ENCODE data around the gene MANSC4.
"Not testable (repeated sequence)": the region's sequence is repeated elsewhere in the genome, so short reads cannot be mapped to it uniquely, and the experiment has no call there.

The MANSC4 gene

DNA sequence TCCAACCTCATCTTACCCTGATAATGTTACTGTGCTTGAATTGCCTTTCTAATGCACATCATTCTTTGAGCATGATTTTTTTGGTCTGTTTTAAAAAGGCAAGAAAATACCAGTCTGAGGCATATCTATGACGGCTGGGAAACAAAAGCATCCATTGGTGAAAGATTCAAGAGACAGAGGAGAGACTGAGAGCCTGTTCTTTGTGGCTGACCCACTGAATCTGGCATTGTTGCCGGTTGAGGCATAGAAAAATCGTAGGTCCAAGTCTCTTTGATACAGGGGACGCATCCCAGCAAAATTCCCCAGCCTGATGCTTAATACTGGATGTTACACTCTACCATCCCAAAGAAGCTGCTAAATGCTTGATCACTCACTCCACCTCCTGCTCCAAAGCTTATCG, 2.9 kb downstream of the MANSC4 start:
- Histone ChIP-seq H3K36me3 (ENCODE audit: control insufficient read depth, low read depth, low read length) (no peaks in the 10 kb centered on the region), H3K27me3 (ENCODE audit: control insufficient read depth, insufficient read depth, low read length) (no peaks in the 10 kb centered on the region), H3K9ac (ENCODE audit: low read length) (no peak overlapping the region), H3K4me1 (ENCODE audit: control insufficient read depth, low read depth, low read length) (peaks cover 20% of the 10 kb centered on the region), H3K4me3 (ENCODE audit: low read length) (no peak overlapping the region), H3K9me3 (ENCODE audit: control insufficient read depth, low read depth, low read length) (no peaks in the 10 kb centered on the region), H3K27ac (ENCODE audit: low read length) (no peak overlapping the region)

DNA sequence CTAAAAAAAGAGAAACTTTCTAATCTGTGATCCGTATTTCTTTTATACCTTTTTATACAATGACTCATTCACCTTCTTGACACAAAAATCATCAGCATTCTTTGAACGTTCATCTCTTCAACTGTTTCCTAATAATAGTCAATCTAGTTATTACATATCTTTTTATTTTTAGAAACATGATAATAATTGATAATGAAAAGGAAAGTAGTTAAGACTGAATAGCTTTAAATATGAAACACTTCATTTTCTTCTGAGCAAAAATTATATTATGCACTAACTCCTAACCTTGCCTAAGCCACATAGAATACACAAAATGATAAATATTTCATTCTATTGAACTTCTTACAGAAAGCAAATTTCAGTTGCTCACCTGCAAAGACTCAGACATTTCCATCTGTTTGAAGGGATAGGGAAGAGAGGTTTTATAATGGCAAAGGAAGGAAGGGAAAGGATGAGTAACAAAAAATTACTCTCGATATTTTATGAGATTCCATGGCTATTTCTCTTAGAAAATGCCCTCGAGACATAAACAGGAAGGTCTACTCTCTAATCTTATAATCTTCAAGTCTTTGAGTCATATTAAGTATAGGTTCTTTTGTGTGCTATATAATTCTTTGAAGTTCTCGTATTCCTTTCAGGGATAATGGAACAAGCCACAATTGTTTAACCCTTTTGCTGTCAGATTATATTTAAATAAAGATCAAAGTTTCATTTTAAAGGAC, 7.5 kb downstream of the MANSC4 start:
- H3K36me3 ChIP-seq (ENCODE audit: control insufficient read depth, low read depth, low read length), result no peaks in the 10 kb centered on the region
- no peaks in the 10 kb centered on the region for H3K4me1 ChIP-seq (ENCODE audit: control insufficient read depth, low read depth, low read length)
- no peaks in the 10 kb centered on the region for H3K9me3 ChIP-seq (ENCODE audit: control insufficient read depth, low read depth, low read length)
- H3K9ac ChIP-seq (ENCODE audit: low read length), result no peak overlapping the region
- H3K27ac ChIP-seq (ENCODE audit: low read length), result no peak overlapping the region
- H3K4me3 ChIP-seq (ENCODE audit: low read length), result no peak overlapping the region
- no peaks in the 10 kb centered on the region for H3K27me3 ChIP-seq (ENCODE audit: control insufficient read depth, insufficient read depth, low read length)

DNA sequence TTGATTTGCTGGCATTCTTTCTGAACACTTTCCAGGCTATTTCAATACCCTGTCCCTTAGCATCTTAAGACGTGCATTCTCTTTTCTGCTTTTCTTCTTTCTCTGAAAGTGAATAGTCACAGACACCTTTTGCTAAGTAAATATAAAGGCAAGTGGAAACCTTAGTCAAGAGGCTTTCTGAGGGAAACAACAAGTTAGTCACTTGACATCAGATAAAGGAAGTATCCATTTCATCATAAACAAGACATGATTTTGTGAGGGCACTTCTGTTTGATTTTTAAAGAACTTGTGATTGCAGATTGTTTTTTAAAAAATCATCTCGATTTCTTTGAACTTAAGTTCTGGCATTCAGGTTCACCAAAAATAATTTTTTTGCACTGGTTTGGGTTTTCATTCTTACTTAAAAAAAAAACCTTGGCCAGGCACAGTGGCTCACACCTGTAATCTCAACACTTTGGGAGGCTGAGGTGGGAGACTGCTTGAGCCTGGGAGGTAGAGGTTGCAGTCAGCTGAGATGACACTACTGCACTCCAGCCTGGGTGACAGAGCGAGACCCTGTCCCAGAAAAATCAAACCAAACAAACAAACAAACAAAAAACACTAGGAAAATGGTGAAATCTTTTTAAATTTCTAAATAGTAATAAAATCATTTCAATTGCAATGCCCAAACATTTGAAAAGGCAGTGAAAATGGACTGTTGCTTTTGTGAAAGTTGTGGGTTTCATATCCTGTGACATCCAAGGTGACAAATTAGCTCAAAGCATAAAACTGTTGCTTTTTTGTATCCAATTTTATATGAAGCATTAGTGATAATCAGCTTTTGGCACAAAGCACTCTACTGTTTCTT, 8.3 kb downstream of the MANSC4 start:
- no peaks in the 10 kb centered on the region for H3K36me3 ChIP-seq (ENCODE audit: control insufficient read depth, low read depth, low read length)
- no peak overlapping the region for H3K4me3 ChIP-seq (ENCODE audit: low read length)
- H3K27me3 ChIP-seq (ENCODE audit: control insufficient read depth, insufficient read depth, low read length), result no peaks in the 10 kb centered on the region
- H3K27ac ChIP-seq (ENCODE audit: low read length), result no peak overlapping the region
- no peaks in the 10 kb centered on the region for H3K9me3 ChIP-seq (ENCODE audit: control insufficient read depth, low read depth, low read length)
- H3K4me1 ChIP-seq (ENCODE audit: control insufficient read depth, low read depth, low read length), result no peaks in the 10 kb centered on the region
- no peak overlapping the region for H3K9ac ChIP-seq (ENCODE audit: low read length)

DNA sequence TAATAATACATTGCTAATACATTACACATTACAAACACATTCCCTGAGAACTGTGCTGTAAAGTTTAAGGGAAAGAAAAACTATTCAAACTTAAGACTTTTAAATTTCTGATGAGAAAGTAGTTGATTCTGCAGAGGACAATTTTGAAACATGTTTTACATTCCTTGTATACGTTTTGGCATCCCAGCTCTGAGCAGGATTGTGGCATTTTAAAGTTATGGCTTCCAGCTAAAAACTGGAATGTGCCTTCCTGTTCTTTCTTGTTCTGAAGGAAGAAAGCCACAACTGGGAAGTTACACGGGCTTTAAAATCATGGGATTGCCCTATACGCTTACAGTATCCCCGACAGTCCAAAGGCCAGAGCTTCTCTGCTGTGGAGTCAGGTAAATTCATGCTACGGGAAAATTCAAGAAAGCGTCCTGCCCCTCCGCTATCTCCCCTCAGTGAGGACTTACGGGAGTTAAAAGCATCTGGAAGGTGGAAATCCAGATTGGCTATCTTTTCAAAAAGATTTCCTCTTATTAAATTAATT, 10.8 kb downstream of the MANSC4 start:
- H3K4me3 ChIP-seq (ENCODE audit: low read length), result no peak overlapping the region
- H3K36me3 ChIP-seq (ENCODE audit: control insufficient read depth, low read depth, low read length), result no peaks in the 10 kb centered on the region
- no peaks in the 10 kb centered on the region for H3K27me3 ChIP-seq (ENCODE audit: control insufficient read depth, insufficient read depth, low read length)
- H3K9ac ChIP-seq (ENCODE audit: low read length), result no peak overlapping the region
- H3K27ac ChIP-seq (ENCODE audit: low read length), result no peak overlapping the region
- no peaks in the 10 kb centered on the region for H3K9me3 ChIP-seq (ENCODE audit: control insufficient read depth, low read depth, low read length)
- H3K4me1 ChIP-seq (ENCODE audit: control insufficient read depth, low read depth, low read length), result no peaks in the 10 kb centered on the region

DNA sequence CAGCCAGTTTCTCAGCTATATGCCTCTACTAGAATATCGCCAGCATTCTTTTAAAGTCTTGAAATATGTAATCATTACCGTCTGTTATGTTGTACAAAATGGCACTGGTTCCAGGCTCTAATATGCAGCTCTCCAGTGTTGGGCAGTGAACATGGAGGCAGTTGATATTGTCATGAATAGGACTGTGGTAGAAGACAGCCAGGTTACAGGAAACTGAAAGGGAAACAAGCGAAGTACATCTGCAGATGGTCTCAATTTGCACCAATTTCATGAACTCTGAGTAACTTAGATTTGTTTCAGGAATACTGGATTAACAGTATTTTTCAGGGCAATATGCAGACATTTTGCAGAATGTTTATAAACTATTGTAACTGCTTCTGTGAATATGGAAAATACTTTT, 13.4 kb downstream of the MANSC4 start:
- Histone ChIP-seq H3K27ac (ENCODE audit: low read length) (no peak overlapping the region), H3K27me3 (ENCODE audit: control insufficient read depth, insufficient read depth, low read length) (no peaks in the 10 kb centered on the region), H3K9me3 (ENCODE audit: control insufficient read depth, low read depth, low read length) (no peaks in the 10 kb centered on the region), H3K9ac (ENCODE audit: low read length) (no peak overlapping the region), H3K36me3 (ENCODE audit: control insufficient read depth, low read depth, low read length) (no peaks in the 10 kb centered on the region), H3K4me3 (ENCODE audit: low read length) (no peak overlapping the region), H3K4me1 (ENCODE audit: control insufficient read depth, low read depth, low read length) (no peaks in the 10 kb centered on the region)

DNA sequence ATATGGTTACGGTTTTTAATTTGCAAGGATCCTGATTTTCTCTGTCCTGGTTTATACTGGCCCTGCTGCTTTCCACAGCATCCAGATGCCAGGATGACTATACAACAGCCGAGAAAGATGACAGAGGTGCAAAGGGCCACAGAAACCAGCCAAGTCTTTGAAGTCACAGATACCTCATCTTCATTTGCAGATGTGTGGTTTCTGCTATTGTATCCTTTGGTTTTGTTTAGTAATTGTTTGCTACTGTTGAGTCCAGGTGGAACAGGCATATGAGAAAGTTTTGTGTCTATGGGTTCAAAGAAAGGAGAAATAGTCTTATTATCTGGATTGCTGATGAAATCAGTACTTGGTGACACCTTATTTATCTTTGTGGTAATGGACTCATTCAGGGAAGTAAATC, 17.3 kb downstream of the MANSC4 start:
- Histone ChIP-seq H3K4me3 (ENCODE audit: low read length) (no peak overlapping the region), H3K36me3 (ENCODE audit: control insufficient read depth, low read depth, low read length) (no peaks in the 10 kb centered on the region), H3K27ac (ENCODE audit: low read length) (no peak overlapping the region), H3K9me3 (ENCODE audit: control insufficient read depth, low read depth, low read length) (no peaks in the 10 kb centered on the region), H3K27me3 (ENCODE audit: control insufficient read depth, insufficient read depth, low read length) (no peaks in the 10 kb centered on the region), H3K4me1 (ENCODE audit: control insufficient read depth, low read depth, low read length) (no peaks in the 10 kb centered on the region), H3K9ac (ENCODE audit: low read length) (no peak overlapping the region)

DNA sequence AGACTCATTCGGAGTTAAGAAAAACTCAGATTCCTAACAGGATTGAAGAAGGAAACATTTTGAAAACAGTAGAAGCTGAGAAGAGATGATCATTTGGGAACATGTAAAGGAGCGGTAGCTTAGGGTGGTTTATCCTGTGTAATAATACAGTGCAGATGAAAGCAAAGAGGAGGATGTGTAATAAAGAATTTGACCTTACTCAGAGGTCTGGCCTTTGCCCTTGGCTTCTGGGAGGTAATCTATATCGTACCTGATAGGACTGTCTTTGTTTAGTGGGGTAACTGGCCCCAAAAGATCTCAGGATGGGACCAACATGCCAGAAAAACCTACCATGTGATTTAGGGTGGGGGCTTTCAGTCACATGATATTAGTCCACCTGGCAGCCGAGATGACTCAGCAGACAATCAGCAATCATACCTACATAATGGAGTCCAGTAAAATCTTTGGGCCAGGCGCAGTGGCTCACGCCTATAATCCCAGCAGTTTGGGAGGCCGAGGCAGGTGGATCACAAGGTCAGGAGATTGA, 23.3 kb downstream of the MANSC4 start:
- no peaks in the 10 kb centered on the region for H3K27me3 ChIP-seq (ENCODE audit: control insufficient read depth, insufficient read depth, low read length)
- H3K9me3 ChIP-seq (ENCODE audit: control insufficient read depth, low read depth, low read length), result no peaks in the 10 kb centered on the region
- H3K4me3 ChIP-seq (ENCODE audit: low read length), result no peak overlapping the region
- H3K4me1 ChIP-seq (ENCODE audit: control insufficient read depth, low read depth, low read length), result no peaks in the 10 kb centered on the region
- no peak overlapping the region for H3K27ac ChIP-seq (ENCODE audit: low read length)
- peaks cover 17% of the 10 kb centered on the region for H3K36me3 ChIP-seq (ENCODE audit: control insufficient read depth, low read depth, low read length)
- H3K9ac ChIP-seq (ENCODE audit: low read length), result no peak overlapping the region

DNA sequence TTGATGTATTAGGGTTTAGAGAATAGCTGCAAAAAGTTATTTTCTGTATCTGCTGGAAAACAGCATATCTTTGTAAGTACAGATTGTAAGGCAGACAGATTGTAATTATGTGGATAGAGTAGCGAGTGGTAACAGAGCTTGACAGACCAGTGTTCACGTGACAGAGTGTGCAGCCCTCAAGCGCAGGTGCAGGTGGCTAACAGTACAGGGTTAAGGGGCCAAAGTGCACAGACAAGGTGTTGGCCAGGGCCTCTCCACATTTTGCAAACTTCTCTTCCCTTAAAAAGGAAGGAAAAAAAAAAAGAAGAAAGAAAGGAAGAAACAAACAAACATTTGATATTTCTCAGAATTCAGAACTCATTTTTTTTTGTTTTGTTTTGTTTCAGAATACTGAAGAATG, 25.2 kb downstream of the MANSC4 start:
- Histone ChIP-seq H3K27ac (ENCODE audit: low read length) (no peak overlapping the region), H3K9me3 (ENCODE audit: control insufficient read depth, low read depth, low read length) (no peaks in the 10 kb centered on the region), H3K4me1 (ENCODE audit: control insufficient read depth, low read depth, low read length) (no peaks in the 10 kb centered on the region), H3K4me3 (ENCODE audit: low read length) (no peak overlapping the region), H3K36me3 (ENCODE audit: control insufficient read depth, low read depth, low read length) (peaks cover 17% of the 10 kb centered on the region), H3K27me3 (ENCODE audit: control insufficient read depth, insufficient read depth, low read length) (no peaks in the 10 kb centered on the region), H3K9ac (ENCODE audit: low read length) (no peak overlapping the region)

DNA sequence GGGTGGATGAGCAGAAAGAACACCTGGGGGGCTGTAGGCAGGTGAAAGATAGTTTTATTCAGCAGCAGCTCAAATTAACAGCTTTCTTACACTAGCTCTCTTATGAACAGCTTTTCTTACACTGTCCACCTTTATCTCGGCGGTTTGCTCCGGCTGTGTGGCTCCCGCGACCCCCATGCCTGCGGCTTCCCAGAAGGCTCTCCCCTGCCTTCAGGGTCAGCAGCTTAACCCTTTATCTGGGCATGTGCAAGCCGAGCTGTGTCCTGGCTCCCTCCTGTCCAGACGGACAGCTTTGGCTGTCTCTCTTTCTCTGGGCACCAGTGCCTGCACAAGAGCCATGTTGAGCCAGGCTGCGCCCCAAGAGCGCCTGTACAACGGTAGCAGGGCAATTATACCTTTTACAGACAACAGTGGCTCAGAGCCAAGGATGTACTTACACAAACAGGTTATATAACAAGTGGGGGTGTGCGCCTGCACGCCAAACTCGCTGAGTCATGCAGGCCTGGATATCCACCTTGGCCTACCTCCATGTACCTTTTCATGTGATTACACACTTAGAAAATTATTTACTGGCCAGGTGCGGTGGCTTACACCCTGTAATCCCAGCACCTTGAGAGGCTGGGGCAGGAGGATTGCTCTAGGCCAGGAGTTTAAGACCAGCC, 28.5 kb downstream of the MANSC4 start:
- Histone ChIP-seq H3K9me3 (ENCODE audit: control insufficient read depth, low read depth, low read length) (no peaks in the 10 kb centered on the region), H3K9ac (ENCODE audit: low read length) (no peak overlapping the region), H3K36me3 (ENCODE audit: control insufficient read depth, low read depth, low read length) (peaks cover 12% of the 10 kb centered on the region), H3K4me1 (ENCODE audit: control insufficient read depth, low read depth, low read length) (no peaks in the 10 kb centered on the region), H3K4me3 (ENCODE audit: low read length) (no peak overlapping the region), H3K27me3 (ENCODE audit: control insufficient read depth, insufficient read depth, low read length) (no peaks in the 10 kb centered on the region), H3K27ac (ENCODE audit: low read length) (no peak overlapping the region)

DNA sequence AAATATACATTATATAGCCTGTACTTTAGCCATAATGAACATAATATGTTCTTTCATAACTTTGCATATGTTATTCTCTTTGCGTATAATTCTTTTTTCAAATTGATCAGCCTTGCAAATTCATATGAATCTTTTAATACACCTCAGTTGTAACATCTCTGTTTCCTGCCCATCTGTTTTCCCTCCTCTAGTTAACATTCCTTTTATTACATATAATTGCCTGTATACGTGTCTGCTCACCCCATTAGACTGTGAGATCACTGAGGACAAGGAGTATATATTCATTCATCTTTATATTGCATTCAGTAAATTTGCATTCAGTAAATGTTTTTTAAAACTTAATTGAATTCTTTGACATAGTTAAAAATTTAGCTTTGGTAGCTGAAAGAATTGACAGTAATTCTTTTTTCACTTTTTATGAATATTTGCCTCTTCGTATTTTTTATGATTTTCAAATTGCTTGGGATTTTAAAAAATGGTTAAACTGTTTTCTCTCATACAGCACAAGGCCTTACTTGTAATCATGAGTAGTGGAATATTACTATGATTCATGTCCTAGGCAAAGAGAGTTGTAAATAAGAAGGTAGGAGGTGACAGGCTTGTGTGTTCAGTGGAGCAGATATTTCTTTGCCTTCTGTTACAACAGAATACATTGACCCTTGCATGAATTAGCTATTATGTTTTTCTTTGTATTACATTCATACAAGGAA, 32.8 kb downstream of the MANSC4 start:
- Histone ChIP-seq H3K27ac (ENCODE audit: low read length) (no peak overlapping the region), H3K4me1 (ENCODE audit: control insufficient read depth, low read depth, low read length) (no peaks in the 10 kb centered on the region), H3K9ac (ENCODE audit: low read length) (no peak overlapping the region), H3K9me3 (ENCODE audit: control insufficient read depth, low read depth, low read length) (no peaks in the 10 kb centered on the region), H3K4me3 (ENCODE audit: low read length) (no peak overlapping the region), H3K36me3 (ENCODE audit: control insufficient read depth, low read depth, low read length) (no peaks in the 10 kb centered on the region), H3K27me3 (ENCODE audit: control insufficient read depth, insufficient read depth, low read length) (no peaks in the 10 kb centered on the region)

DNA sequence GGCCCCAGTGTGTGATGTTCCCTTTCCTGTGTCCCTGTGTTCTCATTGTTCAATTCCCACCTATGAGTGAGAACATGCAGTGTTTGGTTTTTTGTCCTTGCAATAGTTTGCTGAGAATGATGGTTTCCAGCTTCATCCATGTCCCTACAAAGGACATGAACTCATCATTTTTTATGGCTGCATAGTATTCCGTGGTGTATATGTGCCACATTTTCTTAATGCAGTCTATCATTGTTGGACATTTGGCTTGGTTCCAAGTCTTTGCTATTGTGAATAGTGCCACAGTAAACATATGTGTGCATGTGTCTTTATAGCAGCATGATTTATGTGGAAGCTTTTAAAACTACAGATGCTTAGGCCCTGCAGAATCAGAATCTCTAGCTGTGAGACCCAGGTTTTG, 34.3 kb downstream of the MANSC4 start:
- not testable (repeated sequence) for H3K9me3 ChIP-seq (ENCODE audit: control insufficient read depth, low read depth, low read length); H3K36me3 ChIP-seq (ENCODE audit: control insufficient read depth, low read depth, low read length); H3K27me3 ChIP-seq (ENCODE audit: control insufficient read depth, insufficient read depth, low read length); H3K27ac ChIP-seq (ENCODE audit: low read length); H3K4me3 ChIP-seq (ENCODE audit: low read length); H3K9ac ChIP-seq (ENCODE audit: low read length); H3K4me1 ChIP-seq (ENCODE audit: control insufficient read depth, low read depth, low read length)

Measured in iPS-18a (cell line).